Uterus (tissue), 2 donors: ENCODE results near the gene PDE12.

ENCODE experiments used
- POLR2A ChIP-seq, 2 donors: fragments of 450-650 bp; IDR thresholded peaks; one replicate each; pipeline ENCODE4 v1.6.1; 2016; ENCODE audit warnings: antibody characterized with exemption in 2 of 2, mild to moderate bottlenecking in 1 of 2, moderate library complexity in 1 of 2
- TF ChIP-seq, protein P1 (sequence below), 4 experiments: fragments of 200-600 bp in 2 of 4; fragments of 450-650 bp in 2 of 4; sonication (generic) in 2 of 4; IDR thresholded peaks; one replicate each; pipeline ENCODE4 v1.5.1; 2016 to 2019; ENCODE audit warnings: antibody characterized with exemption in 4 of 4, mild to moderate bottlenecking in 2 of 4, moderate library complexity in 1 of 4

DNA sequence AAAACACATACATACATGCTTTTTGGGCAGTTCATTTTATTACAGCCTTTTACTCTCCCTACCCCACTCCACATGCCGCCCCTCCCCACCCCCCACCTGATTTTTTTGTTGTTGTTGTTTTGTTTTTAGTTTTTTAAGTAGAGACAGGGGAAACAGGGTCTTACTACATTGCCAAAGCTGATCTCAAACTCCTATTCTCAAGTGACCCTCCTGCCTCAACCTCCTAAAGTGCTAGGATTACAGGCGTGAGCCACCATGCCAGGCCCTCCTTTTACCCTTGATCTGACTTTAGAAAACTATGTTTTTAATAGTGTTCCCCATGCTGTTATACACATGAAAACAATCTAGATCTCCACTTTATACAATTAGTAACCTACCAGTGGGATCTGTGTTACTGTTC, 14.8 kb downstream of the PDE12 start:
- TF ChIP-seq, protein P1, sequence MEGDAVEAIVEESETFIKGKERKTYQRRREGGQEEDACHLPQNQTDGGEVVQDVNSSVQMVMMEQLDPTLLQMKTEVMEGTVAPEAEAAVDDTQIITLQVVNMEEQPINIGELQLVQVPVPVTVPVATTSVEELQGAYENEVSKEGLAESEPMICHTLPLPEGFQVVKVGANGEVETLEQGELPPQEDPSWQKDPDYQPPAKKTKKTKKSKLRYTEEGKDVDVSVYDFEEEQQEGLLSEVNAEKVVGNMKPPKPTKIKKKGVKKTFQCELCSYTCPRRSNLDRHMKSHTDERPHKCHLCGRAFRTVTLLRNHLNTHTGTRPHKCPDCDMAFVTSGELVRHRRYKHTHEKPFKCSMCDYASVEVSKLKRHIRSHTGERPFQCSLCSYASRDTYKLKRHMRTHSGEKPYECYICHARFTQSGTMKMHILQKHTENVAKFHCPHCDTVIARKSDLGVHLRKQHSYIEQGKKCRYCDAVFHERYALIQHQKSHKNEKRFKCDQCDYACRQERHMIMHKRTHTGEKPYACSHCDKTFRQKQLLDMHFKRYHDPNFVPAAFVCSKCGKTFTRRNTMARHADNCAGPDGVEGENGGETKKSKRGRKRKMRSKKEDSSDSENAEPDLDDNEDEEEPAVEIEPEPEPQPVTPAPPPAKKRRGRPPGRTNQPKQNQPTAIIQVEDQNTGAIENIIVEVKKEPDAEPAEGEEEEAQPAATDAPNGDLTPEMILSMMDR (IDR thresholded peaks at IDR 0.05), result no peak
- no peak for TF ChIP-seq POLR2A (IDR thresholded peaks at IDR 0.05)
